Measurements from ENCODE around the gene ZDHHC17. TPM values are rescaled to one million over a fixed set of nuclear protein-coding genes. Genes with fewer than 3 reads are reported as not detected.

Gene ZDHHC17
- total and polyA plus RNA-seq, 2 experiments from 2014 or later = 14.0 to 30.4 TPM

GRCh38 chr12:76852106-76852505, 88.2 kb downstream of the ZDHHC17 start:
- Histone ChIP-seq H3K36me3 (ENCODE audit: low read depth) (peaks cover 20% of the 10 kb centered on the region), H3K9ac (no peak overlapping the region), H3F3A (ENCODE audit: insufficient read depth) (no peaks in the 10 kb centered on the region), H3K79me2 (ENCODE audit: insufficient read depth) (no peaks in the 10 kb centered on the region), H3K27ac (no peak overlapping the region), H3K27me3 (replicated peaks; ENCODE audit: insufficient read depth) (no peaks in the 10 kb centered on the region), H3K4me3 (no peak overlapping the region), H3K9me2 (ENCODE audit: insufficient read depth) (no peaks in the 10 kb centered on the region), H4K20me1 (ENCODE audit: insufficient read depth) (no peaks in the 10 kb centered on the region), H3K4me2 (ENCODE audit: unreplicated experiment) (no peak overlapping the region), H3K4me1 (ENCODE audit: insufficient read depth) (no peaks in the 10 kb centered on the region), H2AFZ (no peak overlapping the region), H3K9me3 (ENCODE audit: low read depth) (no peaks in the 10 kb centered on the region)
- 97 to 100% methylated on average over 1 of the region's 1 CpG for WGBS, 2 experiments (ENCODE audit: low coverage in 1 of 2, low lambda C conversion rate in 2 of 2, missing lambda C conversion rate in 2 of 2)
- TF ChIP-seq EZH2 (IDR thresholded peaks at IDR 0.05; ENCODE audit: insufficient read depth, poor library complexity, severe bottlenecking) (no peak), EZH2phosphoT487 (IDR thresholded peaks at IDR 0.05; ENCODE audit: insufficient read depth, low read depth) (no peak)
- no peak for DNase-seq
- in situ Hi-C loops (cut with MboI) = no loop called here

- no peak overlapping the region for H3K9ac ChIP-seq
- no peak overlapping the region for H3K27ac ChIP-seq
- no peak overlapping the region for H2AFZ ChIP-seq
- TF ChIP-seq EZH2phosphoT487 (IDR thresholded peaks at IDR 0.05; ENCODE audit: insufficient read depth, low read depth) (no peak), EZH2 (IDR thresholded peaks at IDR 0.05; ENCODE audit: insufficient read depth, poor library complexity, severe bottlenecking) (no peak)
- H3K36me3 ChIP-seq (ENCODE audit: low read depth) = peaks cover 15% of the 10 kb centered on the region
- no peaks in the 10 kb centered on the region for H3K79me2 ChIP-seq (ENCODE audit: insufficient read depth)
- no peaks in the 10 kb centered on the region for H3K9me2 ChIP-seq (ENCODE audit: insufficient read depth)
- WGBS, 2 experiments (ENCODE audit: low coverage in 1 of 2, low lambda C conversion rate in 2 of 2, missing lambda C conversion rate in 2 of 2) = 87 to 94% methylated on average over 4 of the region's 4 CpGs
- no peak overlapping the region for H3K4me2 ChIP-seq (ENCODE audit: unreplicated experiment)
- H3K27me3 ChIP-seq (replicated peaks; ENCODE audit: insufficient read depth) = no peaks in the 10 kb centered on the region
- no peaks in the 10 kb centered on the region for H4K20me1 ChIP-seq (ENCODE audit: insufficient read depth)
- in situ Hi-C loops (cut with MboI) = no loop called here
- H3K9me3 ChIP-seq (ENCODE audit: low read depth) = no peaks in the 10 kb centered on the region
- no peak overlapping the region for H3K4me3 ChIP-seq
- 0 out of 2 replicates have a peak, but pooled peaks cover 8% of the 10 kb centered on the region for H3F3A ChIP-seq (ENCODE audit: insufficient read depth)
- DNase-seq = no peak
- no peaks in the 10 kb centered on the region for H3K4me1 ChIP-seq (ENCODE audit: insufficient read depth)
Observed at GRCh38 chr12:76855271-76855670, 91.4 kb downstream of the ZDHHC17 start.

GRCh38 chr12:76856018-76856644, 92.2 kb downstream of the ZDHHC17 start:
- Histone ChIP-seq H3K27me3 (replicated peaks; ENCODE audit: insufficient read depth) (no peaks in the 10 kb centered on the region), H3K9me3 (ENCODE audit: low read depth) (no peaks in the 10 kb centered on the region), H3K36me3 (ENCODE audit: low read depth) (peaks cover 11% of the 10 kb centered on the region), H3K27ac (no peak overlapping the region), H3K79me2 (ENCODE audit: insufficient read depth) (no peaks in the 10 kb centered on the region), H3K9ac (no peak overlapping the region), H2AFZ (no peak overlapping the region), H4K20me1 (ENCODE audit: insufficient read depth) (no peaks in the 10 kb centered on the region), H3F3A (ENCODE audit: insufficient read depth) (0 out of 2 replicates have a peak, but pooled peaks cover 8% of the 10 kb centered on the region), H3K4me3 (no peak overlapping the region), H3K4me1 (ENCODE audit: insufficient read depth) (no peaks in the 10 kb centered on the region), H3K4me2 (ENCODE audit: unreplicated experiment) (no peak overlapping the region), H3K9me2 (ENCODE audit: insufficient read depth) (no peaks in the 10 kb centered on the region)
- TF ChIP-seq EZH2phosphoT487 (IDR thresholded peaks at IDR 0.05; ENCODE audit: insufficient read depth, low read depth) (no peak), EZH2 (IDR thresholded peaks at IDR 0.05; ENCODE audit: insufficient read depth, poor library complexity, severe bottlenecking) (no peak)
- WGBS, 2 experiments (ENCODE audit: low coverage in 1 of 2, low lambda C conversion rate in 2 of 2, missing lambda C conversion rate in 2 of 2) = 95 to 100% methylated on average over 1 of the region's 1 CpG
- in situ Hi-C loops (cut with MboI) = no loop called here
- DNase-seq = no peak

GRCh38 chr12:76859611-76860010, 95.7 kb downstream of the ZDHHC17 start:
- H3K9ac ChIP-seq = no peak overlapping the region
- peaks cover 41% of the 10 kb centered on the region for H3F3A ChIP-seq (ENCODE audit: insufficient read depth)
- no peaks in the 10 kb centered on the region for H3K9me2 ChIP-seq (ENCODE audit: insufficient read depth)
- H3K4me2 ChIP-seq (ENCODE audit: unreplicated experiment) = no peak overlapping the region
- DNase-seq = no peak
- H3K79me2 ChIP-seq (ENCODE audit: insufficient read depth) = no peaks in the 10 kb centered on the region
- no peaks in the 10 kb centered on the region for H3K9me3 ChIP-seq (ENCODE audit: low read depth)
- H3K36me3 ChIP-seq (ENCODE audit: low read depth) = peaks cover 5% of the 10 kb centered on the region
- H4K20me1 ChIP-seq (ENCODE audit: insufficient read depth) = no peaks in the 10 kb centered on the region
- no peak overlapping the region for H2AFZ ChIP-seq
- H3K4me1 ChIP-seq (ENCODE audit: insufficient read depth) = peaks cover 23% of the 10 kb centered on the region
- TF ChIP-seq EZH2phosphoT487 (IDR thresholded peaks at IDR 0.05; ENCODE audit: insufficient read depth, low read depth) = no peak
- TF ChIP-seq EZH2 (IDR thresholded peaks at IDR 0.05; ENCODE audit: insufficient read depth, poor library complexity, severe bottlenecking) = no peak
- no peaks in the 10 kb centered on the region for H3K27me3 ChIP-seq (replicated peaks; ENCODE audit: insufficient read depth)
- no peak overlapping the region for H3K27ac ChIP-seq
- in situ Hi-C loops (cut with MboI) = no loop called here
- H3K4me3 ChIP-seq = no peak overlapping the region
- 88 to 89% methylated on average over 4 of the region's 4 CpGs for WGBS, 2 experiments (ENCODE audit: low coverage in 1 of 2, low lambda C conversion rate in 2 of 2, missing lambda C conversion rate in 2 of 2)
